HepG2 (cell line): ENCODE data around the gene NUFIP2.

ENCODE experiments used
- CEBPB ChIP-seq: IDR thresholded peaks from 2 replicates; pipeline ENCODE4 v1.6.1; 2011; ENCODE audit warnings: low read depth, low read length, improper control_type of control experiment, borderline replicate concordance
- HNRNPUL1 ChIP-seq: fragments of 200-400 bp; formaldehyde crosslinking; IDR thresholded peaks from 2 replicates; pipeline ENCODE4 v1.6.1; 2017; ENCODE audit warnings: low read depth, mild to moderate bottlenecking, low read length, moderate library complexity
- NFIC ChIP-seq: IDR thresholded peaks from 2 replicates; pipeline ENCODE4 v1.6.1; 2012; ENCODE audit warnings: mild to moderate bottlenecking, low read length, inconsistent platforms
- POLR2A ChIP-seq, 2 experiments: IDR thresholded peaks; 2 replicates each; pipeline ENCODE4 v1.6.1; 2011; ENCODE audit warnings: low read depth in 2 of 2, low read length in 2 of 2, mild to moderate bottlenecking in 1 of 2, moderate library complexity in 1 of 2; ENCODE audit not compliant: insufficient read depth in 1 of 2
- TOE1 ChIP-seq: sonication (generic); formaldehyde crosslinking; IDR thresholded peaks from 2 replicates; pipeline ENCODE4 v1.4.0; 2020; ENCODE audit warnings: mild to moderate bottlenecking, missing genetic modification reagents
- TF ChIP-seq, protein P1 (sequence below): sonication (generic); formaldehyde crosslinking; IDR thresholded peaks from 2 replicates; pipeline ENCODE4 v1.5.0; 2020; ENCODE audit warnings: mild to moderate bottlenecking, missing genetic modification reagents, moderate library complexity

DNA sequence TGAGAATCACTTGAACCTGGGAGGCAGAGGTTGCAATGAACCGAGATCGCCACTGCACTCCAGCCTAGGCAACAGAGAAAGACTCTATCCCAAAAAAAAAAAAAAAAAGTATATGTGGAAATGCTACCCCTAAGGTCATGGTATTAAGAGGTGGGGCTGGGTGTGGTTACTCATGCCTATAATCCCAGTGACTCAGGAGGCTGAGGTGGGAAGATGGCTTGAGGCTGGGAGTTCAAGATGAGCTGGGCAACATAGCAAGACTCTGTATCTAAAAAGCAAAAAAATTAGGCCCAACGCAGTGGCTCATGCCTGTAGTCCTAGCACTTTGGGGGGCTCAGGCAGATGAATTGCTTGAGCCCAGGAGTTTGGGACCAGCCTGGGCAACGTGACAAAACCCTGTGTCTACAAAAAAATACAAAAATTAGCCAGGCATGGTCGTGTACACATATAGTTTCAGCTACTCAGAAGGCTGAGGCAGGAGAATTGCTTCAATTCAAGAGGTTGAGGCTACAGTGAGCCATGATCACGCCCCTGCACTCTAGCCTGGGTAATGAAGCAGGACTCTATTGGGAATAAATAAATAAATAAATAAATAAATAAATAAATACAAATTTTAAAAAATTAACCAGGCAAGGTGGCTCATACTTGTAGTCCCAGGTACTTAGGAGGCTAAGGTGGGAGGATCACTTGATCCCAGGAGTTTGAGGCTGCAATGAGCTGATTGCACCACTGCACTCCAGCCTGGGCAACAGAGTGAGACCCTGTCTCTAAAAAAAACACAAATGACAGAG is 32.3 kb upstream of the NUFIP2 start:
- no peak for TF ChIP-seq TOE1 (CRISPR knock-in tag)
- no peak for TF ChIP-seq HNRNPUL1
- TF ChIP-seq NFIC, result no peak
- no peak for TF ChIP-seq POLR2A (IDR thresholded peaks at IDR 0.05; ENCODE audit: insufficient read depth in 1 of 2, low read depth in 2 of 2, low read length in 2 of 2)
- TF ChIP-seq, protein P1, sequence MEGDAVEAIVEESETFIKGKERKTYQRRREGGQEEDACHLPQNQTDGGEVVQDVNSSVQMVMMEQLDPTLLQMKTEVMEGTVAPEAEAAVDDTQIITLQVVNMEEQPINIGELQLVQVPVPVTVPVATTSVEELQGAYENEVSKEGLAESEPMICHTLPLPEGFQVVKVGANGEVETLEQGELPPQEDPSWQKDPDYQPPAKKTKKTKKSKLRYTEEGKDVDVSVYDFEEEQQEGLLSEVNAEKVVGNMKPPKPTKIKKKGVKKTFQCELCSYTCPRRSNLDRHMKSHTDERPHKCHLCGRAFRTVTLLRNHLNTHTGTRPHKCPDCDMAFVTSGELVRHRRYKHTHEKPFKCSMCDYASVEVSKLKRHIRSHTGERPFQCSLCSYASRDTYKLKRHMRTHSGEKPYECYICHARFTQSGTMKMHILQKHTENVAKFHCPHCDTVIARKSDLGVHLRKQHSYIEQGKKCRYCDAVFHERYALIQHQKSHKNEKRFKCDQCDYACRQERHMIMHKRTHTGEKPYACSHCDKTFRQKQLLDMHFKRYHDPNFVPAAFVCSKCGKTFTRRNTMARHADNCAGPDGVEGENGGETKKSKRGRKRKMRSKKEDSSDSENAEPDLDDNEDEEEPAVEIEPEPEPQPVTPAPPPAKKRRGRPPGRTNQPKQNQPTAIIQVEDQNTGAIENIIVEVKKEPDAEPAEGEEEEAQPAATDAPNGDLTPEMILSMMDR (CRISPR knock-in tag), result no peak
- TF ChIP-seq CEBPB, result no peak
